Measurements from ENCODE around the gene AATK.
"Not testable (repeated sequence)": the region's sequence is repeated elsewhere in the genome, so short reads cannot be mapped to it uniquely, and the experiment has no call there.

DNA sequence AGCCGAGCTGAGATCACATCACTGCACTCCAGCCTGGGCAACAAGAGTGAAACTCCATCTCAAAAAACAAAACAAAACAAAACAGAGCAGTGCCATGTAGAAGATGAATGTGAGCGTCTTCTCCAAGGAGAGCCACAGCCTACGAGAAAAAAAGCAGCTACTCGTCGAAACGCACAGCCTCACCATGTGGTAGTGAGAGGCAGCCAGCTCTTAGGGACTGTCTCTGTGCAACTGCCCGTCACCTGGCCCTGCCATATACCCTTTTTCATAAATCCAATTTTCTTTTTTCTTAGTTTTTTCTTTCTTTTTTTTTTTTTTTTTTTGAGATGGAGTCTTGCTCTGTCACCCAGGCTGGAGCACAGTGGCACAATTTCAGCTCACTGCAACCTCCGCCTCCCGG, 12.0 kb downstream of the AATK start:
- TF ChIP-seq EP300 (IDR thresholded peaks at IDR 0.05): not testable (repeated sequence)
- TF ChIP-seq, protein P1, sequence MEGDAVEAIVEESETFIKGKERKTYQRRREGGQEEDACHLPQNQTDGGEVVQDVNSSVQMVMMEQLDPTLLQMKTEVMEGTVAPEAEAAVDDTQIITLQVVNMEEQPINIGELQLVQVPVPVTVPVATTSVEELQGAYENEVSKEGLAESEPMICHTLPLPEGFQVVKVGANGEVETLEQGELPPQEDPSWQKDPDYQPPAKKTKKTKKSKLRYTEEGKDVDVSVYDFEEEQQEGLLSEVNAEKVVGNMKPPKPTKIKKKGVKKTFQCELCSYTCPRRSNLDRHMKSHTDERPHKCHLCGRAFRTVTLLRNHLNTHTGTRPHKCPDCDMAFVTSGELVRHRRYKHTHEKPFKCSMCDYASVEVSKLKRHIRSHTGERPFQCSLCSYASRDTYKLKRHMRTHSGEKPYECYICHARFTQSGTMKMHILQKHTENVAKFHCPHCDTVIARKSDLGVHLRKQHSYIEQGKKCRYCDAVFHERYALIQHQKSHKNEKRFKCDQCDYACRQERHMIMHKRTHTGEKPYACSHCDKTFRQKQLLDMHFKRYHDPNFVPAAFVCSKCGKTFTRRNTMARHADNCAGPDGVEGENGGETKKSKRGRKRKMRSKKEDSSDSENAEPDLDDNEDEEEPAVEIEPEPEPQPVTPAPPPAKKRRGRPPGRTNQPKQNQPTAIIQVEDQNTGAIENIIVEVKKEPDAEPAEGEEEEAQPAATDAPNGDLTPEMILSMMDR (IDR thresholded peaks at IDR 0.05): not testable (repeated sequence)

Measured in suprapubic skin (tissue), 3 donors.